HEK293T (cell line): Measurements from ENCODE around the gene SLC6A4.

Experiments used
- ARNT ChIP-seq: fragments of 450-650 bp; IDR thresholded peaks from 2 replicates; pipeline ENCODE4 v1.6.1; 2017; ENCODE audit warnings: mild to moderate bottlenecking
- BHLHE40 ChIP-seq: fragments of 450-650 bp; IDR thresholded peaks from 2 replicates; pipeline ENCODE4 v1.6.1; 2016; ENCODE audit warnings: mild to moderate bottlenecking, moderate library complexity, borderline replicate concordance
- ELF4 ChIP-seq: fragments of 450-650 bp; IDR thresholded peaks from 2 replicates; pipeline ENCODE4 v1.6.1; 2017; ENCODE audit warnings: antibody characterized with exemption
- FOXK2 ChIP-seq: fragments of 450-650 bp; IDR thresholded peaks from 2 replicates; pipeline ENCODE4 v1.6.1; 2016; ENCODE audit warnings: mild to moderate bottlenecking
- HDGF ChIP-seq: fragments of 450-650 bp; IDR thresholded peaks from 2 replicates; pipeline ENCODE4 v1.6.1; 2017; ENCODE audit warnings: antibody characterized with exemption, borderline replicate concordance
- LEF1 ChIP-seq: fragments of 450-650 bp; IDR thresholded peaks from 2 replicates; pipeline ENCODE4 v1.6.1; 2017; ENCODE audit warnings: mild to moderate bottlenecking, borderline replicate concordance
- NFRKB ChIP-seq: fragments of 450-650 bp; IDR thresholded peaks from 2 replicates; pipeline ENCODE4 v1.6.1; 2016; ENCODE audit warnings: mild to moderate bottlenecking, moderate library complexity
- SP1 ChIP-seq: fragments of 450-650 bp; IDR thresholded peaks from 2 replicates; pipeline ENCODE4 v1.6.1; 2017
- SUZ12 ChIP-seq: fragments of 450-650 bp; IDR thresholded peaks from 2 replicates; pipeline ENCODE4 v1.6.1; 2016; ENCODE audit warnings: mild to moderate bottlenecking
- TARDBP ChIP-seq: fragments of 450-650 bp; IDR thresholded peaks from 2 replicates; pipeline ENCODE4 v1.6.1; 2016
- ZNF384 ChIP-seq: fragments of 450-650 bp; IDR thresholded peaks from 2 replicates; pipeline ENCODE4 v1.6.1; 2016

GRCh38 chr17:30246460-30246859, 11.0 kb upstream of the SLC6A4 start:
- no peak for TF ChIP-seq TARDBP
- TF ChIP-seq NFRKB, result no peak
- no peak for TF ChIP-seq LEF1
- no peak for TF ChIP-seq ELF4
- TF ChIP-seq FOXK2, result no peak
- no peak for TF ChIP-seq SP1
- no peak for TF ChIP-seq ZNF384
- TF ChIP-seq BHLHE40, result no peak
- no peak for TF ChIP-seq HDGF
- TF ChIP-seq ARNT, result no peak
- TF ChIP-seq SUZ12, result no peak
